HG02870 (cell line): ENCODE data around the gene LRRC75A.

Experiments used
- ATAC-seq: cut with Tn5 transposase; IDR thresholded peaks from one replicate; pipeline ENCODE4 v1.9.1; 2021; ENCODE audit warnings: mild to moderate bottlenecking, moderate library complexity; ENCODE audit not compliant: unreplicated experiment

Gene LRRC75A

DNA sequence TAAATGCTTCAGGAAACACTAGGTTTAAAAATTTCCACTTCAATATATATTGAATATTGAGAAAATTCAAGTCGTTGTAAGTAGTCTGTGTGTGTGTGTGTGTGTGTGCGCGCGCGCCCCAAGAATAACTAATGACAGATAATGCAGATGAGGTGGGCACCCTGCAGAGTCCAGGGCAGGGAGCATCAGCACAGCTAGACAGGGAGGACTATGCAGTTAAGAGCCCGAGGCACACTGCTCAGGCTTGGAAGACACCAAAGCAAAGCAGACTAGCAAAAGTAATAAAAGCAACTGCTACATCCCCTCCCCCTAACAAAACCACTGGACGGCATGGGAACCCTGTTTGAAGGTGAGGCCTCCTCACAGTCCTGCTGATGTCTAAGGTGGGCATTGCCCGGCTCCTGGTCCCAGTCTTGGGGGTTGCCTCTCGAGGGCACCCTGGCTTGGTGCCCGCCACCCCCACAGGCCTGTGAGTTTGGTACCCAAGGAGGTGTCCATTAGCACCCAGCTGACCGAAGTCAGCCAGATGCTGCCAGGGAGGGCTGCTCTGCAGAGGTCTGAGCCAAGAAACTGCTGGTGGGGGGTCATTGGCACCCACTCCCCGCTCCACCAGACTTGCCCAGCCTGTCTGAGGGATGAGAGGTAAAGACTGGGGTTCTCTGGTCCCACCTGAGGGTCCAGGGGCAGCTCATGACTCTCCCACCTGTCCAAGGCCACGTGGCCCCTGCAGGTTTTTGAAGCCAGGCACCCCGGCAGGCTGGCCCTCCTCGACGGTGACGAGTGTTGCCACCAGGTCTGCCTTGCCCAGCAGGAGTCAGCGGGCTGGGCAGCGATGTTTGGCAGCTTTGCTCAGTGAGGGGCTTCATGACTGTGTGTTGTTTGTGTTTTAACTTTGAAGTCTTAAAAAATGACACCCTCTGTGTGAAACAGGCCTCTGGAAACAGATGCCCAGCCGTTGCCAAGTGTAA, 18.7 kb downstream of the LRRC75A start:
- no peak for ATAC-seq

DNA sequence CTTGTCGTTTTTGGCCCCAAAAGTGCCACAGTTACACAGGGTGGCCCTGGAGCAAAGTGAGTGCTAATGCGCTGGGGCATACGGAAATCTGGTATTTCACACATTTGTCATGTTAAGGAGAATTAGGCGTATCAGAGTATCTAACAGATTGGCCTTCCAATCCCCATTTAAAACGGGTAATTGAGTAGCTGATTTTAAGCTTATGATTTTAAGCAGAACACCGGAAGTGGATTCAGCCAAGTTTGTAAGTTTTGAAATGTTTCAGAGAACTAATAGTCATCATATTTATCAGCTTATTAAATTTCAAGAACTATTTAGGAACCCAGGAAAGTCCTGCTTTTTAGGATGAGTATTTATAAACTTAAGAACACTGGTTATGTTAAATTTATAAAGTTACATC, 19.5 kb downstream of the LRRC75A start:
- ATAC-seq, result no peak

DNA sequence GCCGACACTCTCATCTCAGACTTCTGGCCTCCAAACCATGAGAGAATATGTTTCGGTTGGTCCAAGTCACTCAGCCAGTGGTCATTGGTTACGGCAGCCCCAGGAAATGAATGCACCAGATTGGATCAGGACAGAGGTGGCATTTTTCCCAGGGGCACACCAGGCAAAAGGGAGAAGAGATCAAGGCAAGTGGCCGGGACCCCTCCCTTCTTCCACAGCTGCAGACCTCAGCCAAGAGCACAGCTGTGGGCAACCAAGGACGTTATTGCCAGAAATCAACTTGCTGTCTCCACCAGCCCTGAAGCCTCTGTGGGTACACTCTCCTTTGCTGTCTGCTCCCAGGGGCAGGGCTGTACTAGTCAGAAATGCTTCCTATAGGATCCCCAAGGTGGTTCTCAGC, 20.7 kb downstream of the LRRC75A start:
- ATAC-seq, result no peak

DNA sequence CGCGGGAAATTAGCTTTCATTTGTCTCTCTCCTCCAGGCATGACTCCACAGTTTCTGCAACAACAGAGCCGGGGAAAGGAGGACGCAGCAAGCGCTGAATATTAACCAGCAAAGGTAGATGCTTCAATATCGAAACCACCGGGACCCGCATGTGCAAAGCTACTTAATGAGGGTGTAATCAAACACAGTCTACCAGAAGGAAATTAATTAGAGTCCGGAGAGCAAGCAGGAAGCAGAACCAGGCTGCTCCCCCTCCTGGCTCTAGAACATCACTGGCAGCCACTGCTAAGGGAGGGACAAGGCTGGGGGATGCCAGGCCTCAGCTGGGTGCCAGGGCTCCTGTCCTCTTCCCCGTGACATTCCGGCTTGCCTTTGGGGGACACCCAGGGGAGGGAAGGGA, 21.7 kb downstream of the LRRC75A start:
- ATAC-seq, result no peak

DNA sequence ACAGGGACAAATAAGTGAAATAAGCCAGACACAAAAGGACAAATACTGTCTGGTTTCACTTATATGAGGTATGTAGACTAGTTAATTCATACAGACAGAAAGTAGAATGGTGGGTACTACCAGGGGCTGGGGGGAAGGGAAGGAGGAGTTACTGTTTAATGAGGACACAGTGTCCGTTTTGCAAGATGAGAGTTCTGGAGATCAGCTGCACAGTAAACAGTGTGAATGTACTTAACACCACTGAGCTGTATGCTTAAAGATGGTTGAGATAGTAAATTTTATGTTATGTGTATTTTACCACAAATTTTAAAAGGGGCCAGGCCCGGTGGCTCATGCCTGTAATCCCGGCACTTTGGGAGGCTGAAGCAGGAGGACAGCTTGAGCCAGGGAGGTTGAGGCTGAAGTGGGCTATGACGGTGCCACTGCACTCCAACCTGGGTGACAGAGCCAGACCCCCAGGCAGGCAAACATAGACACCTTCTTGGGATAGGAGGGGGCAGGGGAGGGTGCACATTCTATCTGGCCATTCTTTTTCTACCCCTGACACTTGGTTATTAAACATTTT, 23.5 kb downstream of the LRRC75A start:
- ATAC-seq, result no peak

DNA sequence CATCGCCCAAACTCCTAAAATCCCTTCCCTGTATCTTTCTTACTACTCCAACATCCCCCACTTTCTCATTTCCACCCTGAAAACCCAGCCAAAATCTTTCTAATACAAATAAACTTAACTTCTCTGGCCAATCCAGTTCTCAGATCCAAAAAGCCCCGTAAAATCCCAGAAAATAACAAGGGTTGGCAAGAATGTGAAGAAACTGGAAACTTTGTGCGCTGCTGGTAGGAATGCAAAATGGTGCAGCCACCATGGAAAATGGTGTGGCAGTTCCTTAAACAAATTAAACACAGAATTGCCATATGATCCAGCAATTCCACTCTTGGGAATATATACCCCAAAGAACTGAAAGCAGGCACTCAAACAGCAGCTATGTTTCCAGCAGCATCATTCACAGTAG, 24.1 kb downstream of the LRRC75A start:
- ATAC-seq, result no peak

DNA sequence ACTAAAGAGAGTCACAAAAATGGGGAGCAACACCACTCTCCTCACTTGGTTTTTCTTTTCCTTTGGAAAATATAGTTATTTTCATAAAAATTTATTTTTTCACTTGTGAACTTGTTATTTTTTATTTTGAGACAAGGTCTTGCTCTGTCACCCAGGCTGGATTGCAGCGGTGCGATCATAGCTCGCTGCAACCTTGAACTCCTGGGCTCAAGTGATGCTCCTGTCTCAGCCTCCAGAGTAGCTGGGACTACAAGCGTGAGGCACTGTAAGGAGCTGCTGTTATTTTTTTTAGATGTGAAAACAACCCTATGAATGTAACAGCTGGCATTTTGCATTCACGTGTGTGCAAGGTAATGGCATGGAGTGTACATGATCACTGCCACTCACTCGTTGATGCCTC, 24.9 kb downstream of the LRRC75A start:
- no peak for ATAC-seq

DNA sequence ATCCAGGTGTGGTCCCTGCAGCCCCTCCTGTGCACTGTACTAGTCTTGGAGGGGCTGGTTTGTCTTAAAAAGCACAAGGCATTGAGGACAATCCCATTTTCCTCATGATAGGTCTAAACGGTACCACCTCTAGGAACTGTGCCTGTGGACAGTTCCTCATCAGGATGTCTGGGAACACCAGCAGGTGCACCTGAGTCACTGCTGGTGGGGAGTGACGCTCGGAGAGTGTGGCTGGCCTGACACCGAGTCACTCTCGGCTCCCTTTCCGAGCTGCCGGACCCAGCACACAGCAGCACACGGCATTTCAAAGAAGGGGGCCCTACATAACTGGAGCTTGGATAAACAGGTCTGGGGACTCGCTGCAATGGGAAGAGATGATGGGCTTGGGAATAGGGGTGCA, 25.6 kb downstream of the LRRC75A start:
- no peak for ATAC-seq

DNA sequence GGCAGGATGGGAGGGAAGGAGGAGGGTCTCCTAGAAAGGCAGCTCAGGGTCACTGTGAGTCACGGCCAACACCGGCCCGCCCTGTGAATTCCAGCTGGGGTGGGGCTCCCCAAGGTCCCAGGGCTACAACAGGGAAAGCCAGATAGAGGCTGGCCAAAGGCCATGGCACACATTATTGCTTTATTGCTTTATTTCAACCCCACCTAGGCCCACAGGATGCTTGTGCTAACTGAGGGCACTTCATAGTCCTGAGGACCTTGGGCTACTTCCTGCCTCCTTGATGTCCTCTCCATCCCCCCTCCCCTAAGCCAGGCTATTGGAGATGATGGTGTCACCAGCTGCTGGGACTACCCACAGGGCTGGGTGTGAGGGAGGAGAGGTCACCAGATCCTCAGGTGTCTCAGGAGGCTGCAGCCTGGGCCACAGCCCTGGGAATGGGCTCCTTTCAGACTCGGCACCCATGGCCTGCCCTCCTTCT, 26.1 kb downstream of the LRRC75A start:
- ATAC-seq, result no peak

DNA sequence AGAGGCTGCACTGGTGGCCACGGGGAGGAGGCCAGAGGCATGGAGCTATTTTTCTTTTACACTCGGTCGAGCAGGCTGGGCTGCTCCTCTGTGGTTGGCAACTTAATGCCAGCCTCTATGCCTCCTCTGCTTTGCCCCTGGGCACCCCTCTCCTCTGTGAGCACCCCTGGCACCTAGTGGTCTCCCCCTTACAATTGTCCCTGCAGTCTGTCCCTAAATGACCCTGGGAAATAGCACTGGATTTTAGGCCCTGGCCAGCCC, 27.0 kb downstream of the LRRC75A start:
- ATAC-seq, result no peak

DNA sequence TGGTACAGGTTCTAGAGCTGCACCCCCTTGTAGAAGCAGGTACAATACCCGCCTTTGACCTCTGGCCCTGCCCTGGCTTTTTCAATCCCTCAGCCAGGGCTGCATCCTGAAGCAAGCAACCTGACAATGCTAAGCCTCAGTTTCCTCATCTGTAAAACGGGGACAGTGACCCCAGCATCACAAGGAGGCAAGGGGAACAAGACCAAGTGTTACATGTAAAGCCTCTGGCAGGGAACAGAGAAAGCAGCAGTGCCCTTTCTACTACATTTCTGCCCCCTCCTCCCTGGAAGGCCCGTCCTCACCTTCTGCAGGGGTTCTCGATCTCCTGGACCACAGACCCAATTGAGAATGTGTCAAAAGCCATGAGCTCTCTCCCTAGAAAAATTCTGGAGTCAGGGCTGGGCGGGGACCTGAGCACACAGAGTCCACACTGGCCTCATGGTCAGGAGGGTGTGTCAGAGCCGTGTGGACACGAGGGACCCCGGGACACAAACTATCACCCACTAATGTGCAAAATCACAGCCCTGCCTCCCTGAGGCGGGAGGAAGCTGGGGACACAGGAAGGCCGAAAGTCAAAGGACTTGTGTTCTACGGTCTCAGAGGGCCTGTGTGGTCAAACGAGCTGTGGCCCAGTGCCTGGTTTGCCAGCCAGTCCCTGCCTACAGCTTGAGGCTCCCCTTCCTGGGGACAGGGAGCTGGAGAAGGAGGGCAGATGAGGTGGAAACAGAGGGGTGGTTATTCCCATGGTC, 27.5 kb downstream of the LRRC75A start:
- no peak for ATAC-seq

DNA sequence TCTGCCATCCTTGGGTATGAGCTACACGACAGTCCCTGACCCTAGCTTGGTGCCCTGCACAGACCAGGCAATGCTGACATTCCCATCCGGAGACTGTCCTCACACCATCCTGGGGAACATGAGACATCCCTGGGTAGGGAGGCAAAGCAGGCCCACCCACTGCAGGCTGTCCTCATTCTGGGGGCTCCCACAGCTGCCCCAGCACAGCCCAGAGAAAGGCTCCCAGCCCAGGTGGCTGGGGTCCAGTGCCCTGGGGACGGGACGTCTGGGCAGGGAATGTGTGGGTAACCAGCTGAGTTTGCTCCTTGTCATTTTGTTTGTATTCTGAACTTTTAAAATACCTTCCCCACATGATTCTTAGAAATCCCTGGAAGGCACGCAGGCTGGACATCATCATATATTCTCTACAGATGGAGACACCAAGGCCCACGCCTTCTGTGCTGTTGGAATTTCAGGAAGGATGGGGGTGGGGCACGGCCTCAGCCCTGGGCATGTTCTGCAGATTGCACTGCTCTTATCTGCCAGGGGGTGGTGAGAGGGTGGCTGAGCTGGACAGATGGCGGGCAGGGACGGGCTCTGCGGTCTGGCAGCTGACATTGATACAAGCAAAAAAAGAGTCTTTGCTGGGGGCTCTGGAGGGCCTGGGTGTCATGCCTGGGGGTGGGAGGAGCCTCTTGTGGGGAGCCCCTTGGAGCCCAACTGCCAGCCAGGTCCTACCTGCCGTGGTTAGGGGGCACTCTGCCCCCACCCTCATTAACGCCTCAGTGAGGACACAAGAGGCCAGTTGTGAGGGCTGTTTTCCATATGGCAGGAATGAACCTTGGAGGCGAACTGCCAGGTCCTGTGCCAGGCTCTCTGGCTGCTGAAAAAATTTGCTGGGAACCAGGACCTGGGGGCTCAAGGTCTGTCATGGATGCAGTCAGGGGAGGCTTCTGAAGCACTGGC, 28.4 kb downstream of the LRRC75A start:
- no peak for ATAC-seq

DNA sequence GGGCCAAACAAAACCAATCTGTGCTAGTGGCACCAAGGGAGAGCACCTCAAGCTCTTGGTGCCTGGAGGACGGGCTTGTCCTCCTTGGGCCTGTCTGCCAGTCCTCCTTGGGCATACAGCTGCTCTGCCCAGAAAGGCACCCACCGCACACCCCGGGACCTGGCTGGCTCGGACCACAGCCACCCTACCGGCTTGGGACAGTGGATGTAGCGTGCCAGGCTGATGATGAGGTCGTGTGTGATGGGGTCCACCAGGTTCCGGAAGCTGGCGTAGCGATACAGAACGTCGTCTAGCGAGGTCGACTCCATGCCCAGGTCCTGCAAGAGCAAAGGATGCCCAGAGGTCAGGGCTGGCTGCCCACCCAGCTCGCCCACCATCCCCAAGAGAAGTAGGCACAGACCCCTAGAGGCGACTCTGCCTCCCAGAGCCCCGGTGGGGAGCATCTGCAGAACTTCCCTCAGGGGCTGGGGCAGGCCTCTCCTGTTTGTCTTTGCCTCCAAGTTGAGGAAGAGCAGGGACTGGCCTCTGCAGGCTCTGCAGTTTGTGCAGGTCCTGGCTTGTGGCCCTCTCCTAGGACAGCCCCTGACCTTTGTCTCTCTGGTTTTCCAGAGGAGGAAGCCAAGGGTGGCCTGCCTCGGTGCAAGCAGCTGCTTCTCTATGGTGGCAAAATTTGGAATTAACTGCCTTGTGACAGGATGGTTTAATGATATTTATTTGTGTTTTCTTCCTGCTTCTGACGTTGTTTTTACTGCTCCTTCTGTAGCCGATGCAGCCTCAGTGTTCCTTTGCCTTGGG, 29.7 kb downstream of the LRRC75A start:
- ATAC-seq, result no peak

DNA sequence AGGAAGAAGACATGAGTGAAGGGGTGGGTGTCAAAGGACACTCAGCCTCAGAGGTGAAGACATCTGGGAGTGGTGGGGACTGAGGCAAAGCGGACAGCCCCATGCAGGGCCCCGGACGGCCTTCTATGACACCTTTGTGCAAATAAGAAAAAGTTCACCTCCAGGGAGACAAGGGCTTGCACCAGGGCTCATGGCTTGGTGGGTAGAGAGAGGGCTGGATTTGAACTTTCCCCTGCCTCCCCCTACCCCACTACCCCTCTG, 30.5 kb downstream of the LRRC75A start:
- ATAC-seq, result no peak

DNA sequence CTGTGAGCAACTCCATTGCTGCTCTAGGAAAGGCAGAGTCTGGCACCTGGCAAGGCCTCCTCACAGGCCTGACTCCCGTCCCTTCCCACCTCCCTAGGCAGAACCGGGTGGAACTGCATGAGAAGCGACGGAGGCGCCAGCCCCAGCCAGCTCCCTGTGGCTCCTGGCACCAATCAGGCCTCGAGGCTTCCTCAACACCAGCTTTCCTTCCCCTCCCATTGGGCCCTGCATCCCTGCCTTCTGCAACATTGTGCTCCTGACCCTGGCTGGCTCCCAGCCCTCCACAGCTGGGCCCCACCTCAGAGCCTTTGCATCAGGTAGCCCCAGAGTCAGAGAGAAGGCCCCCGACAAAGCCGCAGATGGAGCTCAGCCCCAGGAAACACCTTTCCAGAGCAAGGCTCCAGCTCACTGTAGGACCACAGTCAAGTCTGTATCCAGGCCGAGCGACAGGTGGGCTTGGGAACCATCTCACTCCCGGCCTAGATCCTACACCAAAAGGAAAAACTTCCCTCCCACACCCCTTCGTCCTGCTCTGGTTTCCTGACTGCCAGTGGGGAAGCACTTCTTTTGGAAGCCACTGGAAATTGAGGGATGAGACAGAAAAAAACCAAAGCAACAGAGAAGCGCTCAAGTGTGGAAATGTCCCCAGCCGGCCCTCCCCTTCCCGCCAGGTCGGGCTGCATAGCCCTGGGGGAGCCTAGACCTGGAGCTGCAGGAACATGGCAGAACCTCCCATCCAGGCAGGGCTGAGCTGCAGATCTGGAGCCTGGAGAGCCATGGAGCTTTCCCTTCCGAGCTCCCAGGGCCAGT, 31.0 kb downstream of the LRRC75A start:
- no peak for ATAC-seq

DNA sequence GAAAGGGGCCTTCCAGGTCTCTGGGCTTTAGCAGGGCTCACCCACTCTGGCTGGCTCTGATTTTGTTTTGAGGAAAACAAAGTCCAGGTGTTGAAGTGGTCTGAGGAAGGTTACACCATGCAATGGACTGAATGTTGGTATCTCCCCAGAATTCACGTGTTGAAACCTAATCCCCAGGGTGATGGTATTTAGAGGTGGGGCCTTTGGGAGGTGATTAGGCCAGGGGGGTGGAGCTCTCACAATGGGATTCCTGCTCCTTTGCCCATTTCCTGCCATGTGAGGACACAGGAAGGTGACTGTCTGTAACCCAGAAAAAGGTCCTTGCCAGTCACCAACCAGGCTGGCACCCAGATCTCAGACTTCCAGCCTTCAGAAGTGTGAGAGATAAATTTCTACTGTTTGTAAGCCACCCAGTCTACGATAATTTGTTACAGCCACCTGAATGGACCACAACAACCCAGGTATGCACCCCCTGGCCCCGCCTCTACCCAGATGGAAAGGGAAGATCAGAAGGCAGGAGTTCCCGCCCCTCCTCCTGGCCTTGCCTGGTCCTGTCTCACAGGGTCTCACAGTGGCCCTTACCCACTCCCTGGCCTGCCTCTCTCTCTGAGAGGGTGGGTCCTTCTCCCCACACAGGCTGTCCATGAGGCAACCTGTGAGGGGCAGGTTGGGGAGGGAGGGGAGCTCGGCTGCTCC, 32.0 kb downstream of the LRRC75A start:
- no peak for ATAC-seq

DNA sequence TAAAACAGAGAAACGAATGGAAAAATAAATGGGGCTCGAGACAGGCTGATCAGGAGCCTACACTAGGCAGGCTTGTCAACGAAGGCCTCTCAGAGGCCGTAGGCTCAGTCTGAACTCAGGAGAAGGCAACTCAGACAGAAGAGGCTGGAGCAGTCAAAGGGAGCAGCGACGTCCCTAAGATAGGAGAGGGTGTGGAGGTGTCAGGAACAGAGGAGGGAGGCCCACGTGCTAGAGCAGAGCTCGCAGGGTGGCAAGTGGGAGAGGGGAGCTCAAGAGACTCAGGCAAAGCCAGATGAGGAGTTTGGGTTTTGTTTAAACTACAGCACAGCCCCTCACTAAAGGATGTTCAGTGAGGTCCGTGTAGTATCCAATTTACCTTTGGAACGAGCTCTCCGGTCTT, 32.7 kb downstream of the LRRC75A start:
- ATAC-seq, result no peak

DNA sequence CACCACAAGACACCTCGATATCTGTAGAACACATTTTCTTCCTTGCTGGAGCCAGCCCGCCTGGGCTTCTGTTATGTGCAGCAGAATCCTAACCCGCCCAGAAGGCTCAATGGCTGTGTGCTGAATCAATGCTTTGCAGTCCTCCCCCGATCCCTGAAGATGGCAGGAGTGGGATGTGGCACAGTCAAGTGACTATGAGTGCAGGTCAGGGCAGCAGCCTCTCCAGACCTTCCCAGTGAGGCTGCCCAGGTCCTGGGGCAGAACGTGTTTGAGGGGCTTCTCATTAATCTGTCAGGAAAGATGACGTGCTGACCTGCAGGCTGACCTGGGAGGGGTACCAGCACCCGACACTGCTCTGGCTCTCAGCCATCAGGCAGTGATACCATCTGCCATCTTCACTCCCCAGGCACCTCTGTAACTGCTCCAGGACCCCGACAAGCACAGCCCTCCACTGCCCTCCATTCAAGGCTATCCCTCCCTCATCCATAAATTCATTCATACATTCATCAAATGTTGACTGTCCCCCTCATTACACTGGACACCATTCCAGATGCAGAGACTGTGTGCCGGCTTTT, 35.2 kb downstream of the LRRC75A start:
- no peak for ATAC-seq
